ENCODE results near the gene BRINP3. TPM values are rescaled to one million over a fixed set of nuclear protein-coding genes. Genes with fewer than 3 reads are reported as not detected.

BRINP3 gene
- polyA plus RNA-seq, 1 donor = 34.4 TPM

GRCh38 chr1:190479050-190479397 lies 1.4 kb upstream of the BRINP3 start:
- Histone ChIP-seq H3K27me3 (ENCODE audit: control insufficient read depth, insufficient read depth, low read length) (peaks cover 2% of the 10 kb centered on the region), H3K4me3 (ENCODE audit: low read length) (peak overlapping the region; percentile 74), H3K27ac (ENCODE audit: low read length) (peak overlapping the region; percentile 91), H3K9me3 (ENCODE audit: control insufficient read depth, low read depth, low read length) (no peaks in the 10 kb centered on the region), H3K4me1 (ENCODE audit: control insufficient read depth, insufficient read depth, low read length) (no peaks in the 10 kb centered on the region), H3K36me3 (ENCODE audit: control insufficient read depth, insufficient read depth, low read length) (no peaks in the 10 kb centered on the region)
- DNase-seq = peak in 1 of 2 donors; percentile 47
- 14% methylated on average over 1 of the region's 4 CpGs for WGBS (ENCODE audit: insufficient coverage, low lambda C conversion rate)

GRCh38 chr1:190478149-190479049 lies 735 bp upstream of the BRINP3 start:
- H3K36me3 ChIP-seq (ENCODE audit: control insufficient read depth, insufficient read depth, low read length) = no peaks in the 10 kb centered on the region
- peak overlapping the region; percentile 74 for H3K4me3 ChIP-seq (ENCODE audit: low read length)
- 3% methylated on average over 6 of the region's 42 CpGs for WGBS (ENCODE audit: insufficient coverage, low lambda C conversion rate)
- H3K9me3 ChIP-seq (ENCODE audit: control insufficient read depth, low read depth, low read length) = no peaks in the 10 kb centered on the region
- no peaks in the 10 kb centered on the region for H3K4me1 ChIP-seq (ENCODE audit: control insufficient read depth, insufficient read depth, low read length)
- peak overlapping the region; percentile 91 for H3K27ac ChIP-seq (ENCODE audit: low read length)
- H3K27me3 ChIP-seq (ENCODE audit: control insufficient read depth, insufficient read depth, low read length) = peaks cover 2% of the 10 kb centered on the region
- peak; percentile 44 to 91 for DNase-seq

- Histone ChIP-seq H3K27ac (ENCODE audit: low read length) (peak overlapping the region; percentile 91), H3K4me3 (ENCODE audit: low read length) (peak overlapping the region; percentile 74)
Observed at GRCh38 chr1:190476806-190477205, 858 bp downstream of the BRINP3 start.

GRCh38 chr1:190476321-190476720 lies 1.3 kb downstream of the BRINP3 start:
- WGBS (ENCODE audit: insufficient coverage, low lambda C conversion rate) = 18% methylated on average over 2 of the region's 5 CpGs

More at GRCh38 chr1:190476806-190477205, 858 bp downstream of the BRINP3 start:
- no peaks in the 10 kb centered on the region for H3K9me3 ChIP-seq (ENCODE audit: control insufficient read depth, low read depth, low read length)
- H3K27me3 ChIP-seq (ENCODE audit: control insufficient read depth, insufficient read depth, low read length) = peaks cover 2% of the 10 kb centered on the region
- DNase-seq = peak in 1 of 2 donors; percentile 71
- WGBS (ENCODE audit: insufficient coverage, low lambda C conversion rate) = 40% methylated on average over 2 of the region's 5 CpGs
- H3K36me3 ChIP-seq (ENCODE audit: control insufficient read depth, insufficient read depth, low read length) = no peaks in the 10 kb centered on the region
- H3K4me1 ChIP-seq (ENCODE audit: control insufficient read depth, insufficient read depth, low read length) = no peaks in the 10 kb centered on the region

GRCh38 chr1:190475421-190476141 lies 2.1 kb downstream of the BRINP3 start:
- DNase-seq = peak; percentile 42 to 82
- Histone ChIP-seq H3K27me3 (ENCODE audit: control insufficient read depth, insufficient read depth, low read length) (peaks cover 2% of the 10 kb centered on the region), H3K4me3 (ENCODE audit: low read length) (peak overlapping the region; percentile 74), H3K4me1 (ENCODE audit: control insufficient read depth, insufficient read depth, low read length) (no peaks in the 10 kb centered on the region), H3K9me3 (ENCODE audit: control insufficient read depth, low read depth, low read length) (no peaks in the 10 kb centered on the region), H3K36me3 (ENCODE audit: control insufficient read depth, insufficient read depth, low read length) (no peaks in the 10 kb centered on the region), H3K27ac (ENCODE audit: low read length) (peak overlapping the region; percentile 91)
- WGBS (ENCODE audit: insufficient coverage, low lambda C conversion rate) = 0% methylated on average over 2 of the region's 27 CpGs

More at GRCh38 chr1:190476321-190476720, 1.3 kb downstream of the BRINP3 start:
- no peaks in the 10 kb centered on the region for H3K36me3 ChIP-seq (ENCODE audit: control insufficient read depth, insufficient read depth, low read length)
- peak overlapping the region; percentile 91 for H3K27ac ChIP-seq (ENCODE audit: low read length)
- no peaks in the 10 kb centered on the region for H3K4me1 ChIP-seq (ENCODE audit: control insufficient read depth, insufficient read depth, low read length)
- no peaks in the 10 kb centered on the region for H3K9me3 ChIP-seq (ENCODE audit: control insufficient read depth, low read depth, low read length)
- peak in 1 of 2 donors; percentile 52 for DNase-seq
- H3K27me3 ChIP-seq (ENCODE audit: control insufficient read depth, insufficient read depth, low read length) = peaks cover 2% of the 10 kb centered on the region
- peak overlapping the region; percentile 74 for H3K4me3 ChIP-seq (ENCODE audit: low read length)

- peak overlapping the region; percentile 91 for H3K27ac ChIP-seq (ENCODE audit: low read length)
- no peaks in the 10 kb centered on the region for H3K4me1 ChIP-seq (ENCODE audit: control insufficient read depth, insufficient read depth, low read length)
- H3K27me3 ChIP-seq (ENCODE audit: control insufficient read depth, insufficient read depth, low read length) = peaks cover 2% of the 10 kb centered on the region
- DNase-seq = peak in 1 of 2 donors; percentile 85
- WGBS (ENCODE audit: insufficient coverage, low lambda C conversion rate) = no CpG with 5 or more reads among the region's 13 CpGs
- H3K4me3 ChIP-seq (ENCODE audit: low read length) = peak overlapping the region; percentile 74
- H3K36me3 ChIP-seq (ENCODE audit: control insufficient read depth, insufficient read depth, low read length) = no peaks in the 10 kb centered on the region
- H3K9me3 ChIP-seq (ENCODE audit: control insufficient read depth, low read depth, low read length) = no peaks in the 10 kb centered on the region
Observed at GRCh38 chr1:190474650-190475211, 2.9 kb downstream of the BRINP3 start.

- WGBS (ENCODE audit: insufficient coverage, low lambda C conversion rate) = 57% methylated on average over 1 of the region's 2 CpGs
- H3K9me3 ChIP-seq (ENCODE audit: control insufficient read depth, low read depth, low read length) = no peaks in the 10 kb centered on the region
- peaks cover 2% of the 10 kb centered on the region for H3K27me3 ChIP-seq (ENCODE audit: control insufficient read depth, insufficient read depth, low read length)
- H3K36me3 ChIP-seq (ENCODE audit: control insufficient read depth, insufficient read depth, low read length) = no peaks in the 10 kb centered on the region
- DNase-seq = no peak
- H3K27ac ChIP-seq (ENCODE audit: low read length) = peak overlapping the region; percentile 91
- H3K4me3 ChIP-seq (ENCODE audit: low read length) = peak overlapping the region; percentile 74
- no peaks in the 10 kb centered on the region for H3K4me1 ChIP-seq (ENCODE audit: control insufficient read depth, insufficient read depth, low read length)
Observed at GRCh38 chr1:190474010-190474409, 3.7 kb downstream of the BRINP3 start.

- no peaks in the 10 kb centered on the region for H3K36me3 ChIP-seq (ENCODE audit: control insufficient read depth, insufficient read depth, low read length)
- no peaks in the 10 kb centered on the region for H3K4me1 ChIP-seq (ENCODE audit: control insufficient read depth, insufficient read depth, low read length)
- 0% methylated on average over 1 of the region's 1 CpG for WGBS (ENCODE audit: insufficient coverage, low lambda C conversion rate)
- H3K27ac ChIP-seq (ENCODE audit: low read length) = peak overlapping the region; percentile 91
- peak in 1 of 2 donors; percentile 57 for DNase-seq
- H3K4me3 ChIP-seq (ENCODE audit: low read length) = peak overlapping the region; percentile 74
- H3K9me3 ChIP-seq (ENCODE audit: control insufficient read depth, low read depth, low read length) = no peaks in the 10 kb centered on the region
- peaks cover 2% of the 10 kb centered on the region for H3K27me3 ChIP-seq (ENCODE audit: control insufficient read depth, insufficient read depth, low read length)
Observed at GRCh38 chr1:190472494-190472893, 5.2 kb downstream of the BRINP3 start.

GRCh38 chr1:190472042-190472441 lies 5.6 kb downstream of the BRINP3 start:
- WGBS (ENCODE audit: insufficient coverage, low lambda C conversion rate) = 55% methylated on average over 2 of the region's 2 CpGs
- Histone ChIP-seq H3K9me3 (ENCODE audit: control insufficient read depth, low read depth, low read length) (no peaks in the 10 kb centered on the region), H3K27ac (ENCODE audit: low read length) (peak overlapping the region; percentile 91), H3K36me3 (ENCODE audit: control insufficient read depth, insufficient read depth, low read length) (no peaks in the 10 kb centered on the region), H3K27me3 (ENCODE audit: control insufficient read depth, insufficient read depth, low read length) (peaks cover 2% of the 10 kb centered on the region), H3K4me1 (ENCODE audit: control insufficient read depth, insufficient read depth, low read length) (no peaks in the 10 kb centered on the region), H3K4me3 (ENCODE audit: low read length) (peak overlapping the region; percentile 74)
- peak in 1 of 2 donors; percentile 57 for DNase-seq

GRCh38 chr1:190464690-190465089 lies 13.0 kb downstream of the BRINP3 start:
- Histone ChIP-seq H3K36me3 (ENCODE audit: control insufficient read depth, insufficient read depth, low read length) (no peaks in the 10 kb centered on the region), H3K27me3 (ENCODE audit: control insufficient read depth, insufficient read depth, low read length) (no peaks in the 10 kb centered on the region), H3K9me3 (ENCODE audit: control insufficient read depth, low read depth, low read length) (peaks cover 3% of the 10 kb centered on the region), H3K4me3 (ENCODE audit: low read length) (no peak overlapping the region), H3K4me1 (ENCODE audit: control insufficient read depth, insufficient read depth, low read length) (no peaks in the 10 kb centered on the region), H3K27ac (ENCODE audit: low read length) (peak overlapping the region; percentile 43)
- 44% methylated on average over 1 of the region's 2 CpGs for WGBS (ENCODE audit: insufficient coverage, low lambda C conversion rate)
- DNase-seq = peak in 1 of 2 donors; percentile 54

All from large intestine (tissue), 3 donors.